HG03342 (cell line): Measurements from ENCODE around the gene ZBP1.

Experiments
- ATAC-seq: cut with Tn5 transposase; IDR thresholded peaks from one replicate; pipeline ENCODE4 v1.9.1; 2021; ENCODE audit warnings: mild to moderate bottlenecking, moderate library complexity; ENCODE audit not compliant: unreplicated experiment

ZBP1 gene, protein sequence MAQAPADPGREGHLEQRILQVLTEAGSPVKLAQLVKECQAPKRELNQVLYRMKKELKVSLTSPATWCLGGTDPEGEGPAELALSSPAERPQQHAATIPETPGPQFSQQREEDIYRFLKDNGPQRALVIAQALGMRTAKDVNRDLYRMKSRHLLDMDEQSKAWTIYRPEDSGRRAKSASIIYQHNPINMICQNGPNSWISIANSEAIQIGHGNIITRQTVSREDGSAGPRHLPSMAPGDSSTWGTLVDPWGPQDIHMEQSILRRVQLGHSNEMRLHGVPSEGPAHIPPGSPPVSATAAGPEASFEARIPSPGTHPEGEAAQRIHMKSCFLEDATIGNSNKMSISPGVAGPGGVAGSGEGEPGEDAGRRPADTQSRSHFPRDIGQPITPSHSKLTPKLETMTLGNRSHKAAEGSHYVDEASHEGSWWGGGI

DNA sequence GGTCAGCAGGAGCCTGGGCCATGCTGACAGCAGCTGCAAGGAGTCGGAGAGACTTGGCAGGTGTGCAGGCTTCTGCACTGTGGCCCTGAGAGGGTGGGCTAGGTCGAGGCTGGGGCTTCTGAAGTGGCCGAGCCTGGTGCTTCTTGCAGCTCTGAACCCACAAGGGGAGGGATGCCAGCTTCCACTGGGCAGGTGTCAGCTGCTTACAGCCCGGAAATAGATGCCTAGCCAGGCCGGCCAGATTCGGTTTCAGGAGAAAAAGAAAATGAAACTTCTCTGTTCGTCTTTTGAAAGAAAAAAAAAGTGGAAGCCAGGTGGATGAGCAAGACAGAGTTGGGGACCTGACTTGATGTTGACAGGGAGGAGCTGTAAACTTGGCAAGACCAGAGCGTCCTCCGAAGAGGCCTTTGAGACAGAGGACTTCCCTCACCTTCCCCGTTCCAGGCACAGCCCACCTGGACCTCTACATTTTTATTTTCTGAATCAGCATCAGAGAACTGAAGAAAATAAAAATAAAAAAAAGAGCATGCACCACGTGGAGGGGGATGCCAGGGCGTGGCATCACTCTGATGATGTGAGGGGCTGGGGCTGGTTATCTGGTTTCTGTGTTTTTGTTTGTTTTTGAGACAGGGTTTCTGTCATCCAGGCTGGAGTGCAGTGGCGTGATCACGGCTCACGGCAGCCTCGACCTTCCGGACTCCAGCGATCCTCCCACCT, at the start of gene ZBP1:
ZBP1 (minus strand) TSS at position 153 of the 717 bp plus-strand sequence; CDS start at position 22, 131 bp downstream.
- ATAC-seq = peak; percentile 40

DNA sequence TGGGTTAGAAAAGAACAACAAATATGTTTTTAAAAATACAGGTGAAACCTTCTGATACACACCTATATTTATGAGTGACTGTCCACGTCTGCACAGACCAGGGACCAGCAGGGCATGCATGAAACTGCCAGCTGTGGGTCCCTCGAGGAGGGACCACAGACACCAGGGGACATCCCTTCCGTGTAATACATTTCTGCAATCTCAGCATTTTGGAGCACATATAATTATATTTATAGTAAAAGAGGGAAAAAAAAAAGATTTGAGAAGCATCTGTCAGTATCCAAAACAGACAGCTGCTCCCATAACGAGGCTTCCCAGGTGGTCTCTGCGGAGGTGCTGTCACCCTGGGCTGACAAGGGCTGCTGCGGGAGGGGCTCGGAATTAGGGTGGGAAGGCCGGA, 49.4 kb upstream of the ZBP1 start:
- ATAC-seq = no peak

DNA sequence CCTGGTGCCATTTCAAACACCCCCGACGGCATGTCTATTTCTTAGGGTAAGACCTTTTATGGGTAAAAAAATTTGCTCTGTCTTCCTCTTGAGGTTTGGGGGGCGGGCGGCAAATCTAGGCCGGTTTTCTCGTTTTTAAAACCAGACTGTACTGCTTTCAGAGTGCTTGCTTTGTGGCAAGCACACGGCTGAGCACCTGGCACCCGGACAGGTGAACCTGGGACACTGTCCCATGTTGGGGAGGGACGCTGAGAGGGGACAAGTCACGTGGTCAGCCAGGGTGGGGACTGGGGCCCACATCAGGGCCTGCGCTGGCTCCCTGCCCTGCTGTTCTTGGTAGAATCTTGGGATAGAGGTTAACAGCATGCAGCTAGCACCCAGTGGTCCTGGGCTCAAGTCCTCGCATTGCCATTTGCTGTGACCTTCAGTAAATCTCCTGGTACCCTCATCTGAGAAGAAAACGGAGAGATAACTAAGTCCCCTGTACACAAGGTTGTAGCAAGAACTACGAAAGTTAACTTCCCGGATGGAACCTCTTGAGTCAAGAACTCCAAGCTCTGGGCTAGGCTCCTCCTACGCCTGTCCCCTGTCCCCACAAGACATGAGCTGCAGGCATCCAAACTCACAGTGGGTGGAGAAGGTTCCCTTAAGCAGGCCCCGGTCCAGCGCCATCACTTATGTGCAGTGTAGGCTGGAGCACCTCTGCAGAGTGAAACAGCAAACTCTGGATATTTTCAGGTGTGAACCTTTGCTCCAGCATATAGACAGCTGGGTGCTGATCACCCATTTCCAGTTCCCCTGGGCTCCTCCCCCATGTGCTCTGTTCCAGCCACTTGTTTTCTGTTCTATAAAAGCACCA, 47.9 kb upstream of the ZBP1 start:
- ATAC-seq = no peak

DNA sequence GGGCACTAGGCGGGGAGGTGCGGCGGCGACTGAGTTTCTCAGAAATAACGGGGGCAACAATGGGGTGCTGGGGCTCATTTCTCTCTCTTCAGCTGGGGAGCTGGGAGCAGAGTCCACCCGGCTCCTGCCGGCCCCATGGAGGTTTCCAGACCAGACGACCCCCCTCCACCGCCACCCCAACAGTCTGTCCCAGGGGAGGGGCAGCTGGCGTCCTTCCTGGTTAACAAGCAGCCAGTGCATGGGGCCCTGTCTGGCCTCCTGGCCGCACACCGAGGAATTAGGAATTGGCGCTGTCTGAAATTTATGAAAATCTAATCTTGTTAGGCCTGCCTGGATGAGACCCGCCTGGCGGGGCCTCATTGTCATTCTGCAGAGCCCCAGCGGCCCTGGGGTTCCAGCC, 47.2 kb upstream of the ZBP1 start:
- ATAC-seq = no peak

DNA sequence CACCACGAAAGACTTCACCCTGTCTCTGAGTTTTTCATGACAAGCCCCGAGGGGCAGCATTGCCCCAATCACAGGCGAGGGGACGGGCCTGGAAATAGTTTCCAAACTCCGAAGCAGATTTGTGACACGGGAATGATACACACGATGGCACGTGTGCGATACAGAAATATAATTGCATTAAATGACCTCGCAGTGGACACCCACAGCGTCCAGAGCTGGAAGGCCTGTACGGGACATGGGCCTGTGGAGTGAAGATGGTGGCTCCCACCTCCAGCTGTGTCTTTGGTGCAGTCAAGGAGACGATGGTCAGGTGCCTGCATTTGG, 46.6 kb upstream of the ZBP1 start:
- ATAC-seq = no peak

DNA sequence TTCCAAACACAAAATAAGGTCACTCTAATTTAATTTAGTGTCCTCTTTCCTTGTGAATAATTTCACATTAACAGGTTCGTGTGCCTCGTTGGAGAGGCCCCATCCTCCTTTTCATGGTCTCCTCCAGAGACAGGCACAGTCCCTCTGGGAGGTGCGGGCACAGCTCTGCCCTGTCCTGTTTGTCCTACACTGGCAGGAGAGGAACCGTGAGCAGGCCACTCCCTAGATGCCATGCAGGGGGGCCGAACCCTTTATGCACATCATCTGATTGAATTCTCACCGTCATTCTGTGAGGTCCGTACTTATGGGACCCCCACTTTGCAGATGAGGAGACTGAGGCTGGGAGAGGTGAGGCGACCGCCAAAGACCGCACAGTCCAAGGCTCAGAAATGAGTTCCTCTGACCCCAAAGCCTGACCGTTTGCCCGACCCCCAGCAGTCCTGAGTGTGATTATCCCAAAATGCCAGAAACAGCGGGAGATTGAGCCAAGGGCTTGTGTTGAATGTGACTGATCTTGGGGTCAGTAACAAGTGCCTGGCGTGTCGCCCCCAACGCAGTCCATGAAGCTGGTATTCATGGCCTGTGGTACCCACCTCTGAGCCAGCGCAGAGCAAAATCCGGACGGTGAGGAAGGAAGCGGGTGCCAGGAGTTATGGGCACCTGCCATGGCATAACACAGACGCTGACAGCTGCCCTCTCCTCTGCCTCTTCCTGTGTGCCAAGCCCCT, 46.0 kb upstream of the ZBP1 start:
- ATAC-seq = no peak

DNA sequence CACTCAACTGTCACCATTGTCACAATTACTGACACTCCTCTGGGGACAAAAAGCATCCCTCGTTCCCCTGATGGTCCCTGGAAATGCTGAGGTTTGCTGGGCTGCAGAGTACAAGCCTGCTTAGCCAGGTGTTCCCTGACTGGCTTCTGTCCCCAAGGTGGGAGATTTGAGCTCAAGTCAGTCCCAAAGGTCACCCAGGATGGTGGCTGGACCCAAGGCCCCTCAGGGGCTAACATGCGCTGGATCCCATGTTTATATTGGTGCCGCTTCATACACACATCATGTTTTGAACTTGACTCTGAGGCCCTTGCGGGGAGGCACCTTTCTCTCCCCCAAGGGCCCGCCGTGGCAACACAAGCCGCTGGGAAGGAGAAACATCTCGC, 45.4 kb upstream of the ZBP1 start:
- ATAC-seq = no peak

DNA sequence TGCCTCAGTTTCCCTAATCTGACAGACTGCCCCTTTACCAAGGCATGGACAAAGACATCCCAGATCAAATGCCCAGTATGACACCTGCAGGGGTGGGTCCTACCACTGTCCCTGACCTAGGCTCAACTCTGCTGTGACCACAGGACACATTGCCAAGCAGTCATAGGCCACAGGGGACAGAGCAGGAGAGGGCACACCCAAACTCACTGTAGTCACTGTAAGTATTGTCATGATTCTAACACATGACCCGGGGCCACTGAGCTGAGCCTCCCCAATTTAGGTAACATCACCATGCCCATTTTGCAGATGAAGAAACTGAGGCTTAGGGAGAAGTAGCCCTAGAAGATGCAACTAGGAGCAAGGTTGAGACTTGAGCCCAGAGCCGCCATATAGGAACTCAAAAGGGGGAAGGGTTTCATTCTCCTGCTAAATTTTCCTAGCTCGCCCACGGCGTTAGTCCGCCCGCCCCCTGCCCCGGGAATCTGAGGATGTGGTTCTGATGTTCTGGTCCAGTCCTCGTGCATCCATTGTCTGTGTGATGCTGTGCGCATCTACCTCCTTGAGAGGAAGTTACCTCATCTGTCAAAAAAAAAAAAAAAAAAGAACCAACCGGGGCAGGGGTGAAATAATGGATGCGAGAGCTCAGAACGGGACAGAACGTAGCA, 44.8 kb upstream of the ZBP1 start:
- ATAC-seq = no peak

DNA sequence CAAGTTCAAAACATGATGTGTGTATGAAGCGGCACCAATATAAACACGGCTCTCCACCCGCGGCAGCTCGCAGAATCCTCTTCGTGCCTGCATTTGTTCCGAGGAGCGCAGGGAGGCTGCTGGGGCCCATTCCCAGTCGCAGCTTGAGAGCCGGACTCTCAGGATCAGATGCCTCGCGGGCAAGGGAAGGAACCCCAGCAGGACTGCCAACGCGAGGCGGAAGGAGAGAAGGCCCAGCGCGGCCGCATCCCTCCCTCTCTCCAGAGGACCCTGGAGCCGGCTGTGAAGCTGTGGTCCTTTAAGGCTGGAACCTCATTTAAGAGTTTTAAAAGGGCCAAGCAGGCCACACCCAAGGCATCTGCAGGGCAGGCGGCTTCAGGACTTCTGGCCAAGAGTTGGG, 44.2 kb upstream of the ZBP1 start:
- ATAC-seq = no peak

DNA sequence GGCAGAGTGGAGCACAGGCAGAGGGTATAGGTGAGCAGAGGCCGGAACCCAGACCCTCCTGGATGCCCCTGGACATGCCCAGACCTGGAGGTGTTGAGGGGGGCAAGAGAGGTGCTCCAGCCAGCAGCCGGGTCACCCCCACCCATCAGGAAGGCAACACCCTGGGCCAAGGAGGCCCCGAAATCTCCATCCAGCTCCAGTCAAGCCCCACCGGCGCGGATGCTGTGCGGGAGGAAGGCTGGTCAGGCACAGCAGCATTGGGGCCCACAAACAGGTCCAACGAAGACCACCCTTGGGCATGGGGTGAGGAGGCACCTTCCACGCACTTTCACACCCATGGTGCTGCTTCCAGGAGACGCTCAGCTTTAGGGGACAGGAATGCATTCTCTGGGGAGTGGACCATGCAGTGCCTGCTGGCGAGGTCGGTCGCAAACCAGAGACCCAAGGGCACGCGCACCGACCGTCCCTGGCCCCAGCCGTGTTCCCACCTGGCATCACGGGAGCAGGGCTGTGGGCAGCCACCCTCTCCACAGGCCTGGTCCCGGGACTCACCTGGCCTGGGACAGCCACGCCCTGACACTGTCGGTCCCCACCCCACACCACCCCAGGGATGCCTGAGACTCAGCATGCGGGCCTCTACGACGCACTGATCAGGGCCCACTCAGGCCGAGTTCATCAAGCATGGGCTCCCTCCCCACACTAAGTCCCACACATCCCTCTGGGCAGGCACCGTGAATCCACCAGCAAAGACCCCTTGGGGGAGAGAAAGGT, 43.6 kb upstream of the ZBP1 start:
- ATAC-seq = no peak

DNA sequence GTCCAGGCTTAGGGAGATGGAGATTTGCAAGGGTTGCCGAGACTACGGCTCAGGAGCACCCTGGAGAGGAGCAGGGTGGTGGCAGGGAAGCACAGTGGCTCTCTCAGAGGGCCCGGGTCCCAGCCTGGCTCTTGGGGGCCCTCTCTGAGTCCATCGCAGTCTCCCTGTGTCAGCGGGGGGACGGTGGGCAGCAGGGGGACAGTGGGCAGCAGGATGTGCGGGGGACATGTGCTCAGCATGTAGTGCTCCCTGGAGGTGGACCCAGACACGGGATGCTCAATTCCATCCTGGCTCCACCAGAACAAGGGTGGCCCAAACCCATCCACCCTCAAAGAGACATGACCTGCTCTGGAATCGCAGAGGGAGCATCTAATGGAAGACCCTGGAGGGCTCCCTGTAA, 43.0 kb upstream of the ZBP1 start:
- ATAC-seq = no peak

DNA sequence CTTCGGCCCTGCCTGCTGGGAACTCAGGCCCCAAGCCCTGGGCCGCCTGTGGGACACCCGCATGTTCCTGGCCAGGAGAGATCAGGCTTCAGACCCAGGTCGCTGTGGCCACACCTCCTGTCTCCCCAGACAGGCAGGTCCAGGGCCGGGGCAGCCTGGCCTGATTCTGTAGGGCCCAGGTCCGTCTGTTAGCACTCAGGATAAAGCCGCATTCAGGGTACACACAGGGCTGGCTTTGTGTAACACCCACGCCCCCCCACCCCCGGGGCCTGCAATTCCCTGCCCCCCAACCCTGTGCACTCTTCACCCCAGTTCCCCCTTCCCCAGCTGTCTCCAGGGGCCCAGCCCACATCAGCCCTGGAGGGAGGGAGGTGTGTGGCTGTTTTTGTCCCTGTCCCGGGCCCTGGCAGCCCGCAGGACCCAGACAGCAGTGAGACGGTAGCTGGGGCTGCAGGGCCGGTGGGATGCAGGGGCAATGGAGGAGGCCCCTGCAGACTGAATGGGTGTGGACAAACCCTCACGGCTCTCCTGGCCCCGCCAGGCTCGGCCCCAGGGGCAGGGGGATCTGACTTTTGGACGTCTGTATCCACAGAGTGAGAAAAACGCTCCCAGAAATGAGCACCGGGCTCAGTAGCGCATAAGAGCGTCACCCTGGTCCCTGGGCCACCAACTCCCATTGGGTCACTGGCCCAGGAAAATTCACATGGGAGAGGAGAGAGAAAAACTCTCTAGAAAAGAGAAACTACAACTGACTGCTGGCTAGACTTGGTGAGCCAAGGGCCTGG, 42.4 kb upstream of the ZBP1 start:
- no peak for ATAC-seq

DNA sequence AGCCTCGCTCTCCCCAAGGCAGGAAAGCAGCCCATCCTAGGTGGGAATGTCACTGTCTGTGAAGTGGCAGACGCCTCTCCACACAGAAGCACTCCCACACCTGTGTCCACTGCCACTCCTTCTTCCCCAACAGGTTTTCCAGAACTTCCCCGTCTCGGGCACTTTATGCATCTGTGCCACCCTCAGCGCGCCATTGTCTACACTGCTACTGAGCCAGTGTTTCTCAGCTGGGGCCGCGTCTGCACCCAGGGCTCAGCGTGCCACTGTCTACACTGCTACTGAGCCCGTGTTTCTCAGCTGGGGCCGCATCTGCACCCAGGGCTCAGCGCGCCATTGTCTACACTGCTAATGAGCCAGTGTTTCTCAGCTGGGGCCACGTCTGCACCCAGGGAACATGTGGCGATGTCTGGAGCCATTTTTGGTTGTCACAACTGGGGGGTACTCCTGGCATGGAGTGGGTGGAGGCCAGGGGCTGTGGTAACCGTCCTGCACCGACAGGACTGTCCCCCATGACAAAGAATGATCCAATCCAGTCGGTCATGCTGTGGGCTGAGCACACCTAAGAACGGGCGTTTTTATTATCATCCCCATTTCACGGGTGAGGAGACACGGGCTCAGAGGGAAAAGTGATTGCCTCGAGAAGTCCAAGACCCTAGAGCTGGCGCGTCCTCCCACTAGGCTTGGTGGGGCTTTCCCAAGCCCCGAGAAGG, 41.7 kb upstream of the ZBP1 start:
- ATAC-seq = no peak

DNA sequence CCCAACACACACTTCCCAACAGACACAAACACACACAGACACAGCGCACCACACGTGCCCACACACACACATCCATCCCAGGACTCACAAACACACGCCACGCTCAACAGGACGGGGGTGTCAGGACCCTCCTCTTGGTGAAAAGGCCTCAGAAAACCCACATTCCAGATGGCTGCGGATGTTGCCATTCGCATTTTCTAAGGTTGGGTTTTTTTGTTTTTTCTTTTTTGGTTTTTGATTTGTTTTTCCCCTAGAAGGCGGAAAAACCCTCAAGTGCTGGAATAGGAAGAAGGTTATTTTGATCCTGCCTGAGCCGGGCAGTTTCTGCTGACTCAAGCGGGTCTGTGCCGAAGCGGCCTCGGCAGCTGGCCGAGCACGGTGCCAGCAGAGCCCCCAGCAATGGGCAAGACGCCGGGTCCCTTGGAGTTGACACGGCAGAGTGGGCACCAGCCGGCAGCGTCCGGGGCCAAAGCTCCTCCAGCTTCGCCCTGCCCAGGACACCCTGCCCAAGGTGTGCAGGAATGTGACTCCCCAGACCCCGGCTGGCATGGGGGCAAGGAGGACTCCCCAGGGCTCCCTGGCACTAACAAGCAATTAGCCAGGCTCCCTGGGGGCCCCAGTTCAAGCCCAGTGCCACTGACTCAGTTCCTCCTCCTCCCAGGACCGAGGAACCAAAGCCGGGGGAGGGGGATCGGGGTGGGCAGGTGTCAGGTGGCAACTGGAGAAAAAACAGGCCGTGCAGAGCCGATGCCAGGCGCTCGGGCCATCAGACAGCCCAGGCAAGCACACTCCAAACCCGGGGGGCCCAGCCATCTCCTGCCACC, 40.9 kb upstream of the ZBP1 start:
- ATAC-seq = no peak

DNA sequence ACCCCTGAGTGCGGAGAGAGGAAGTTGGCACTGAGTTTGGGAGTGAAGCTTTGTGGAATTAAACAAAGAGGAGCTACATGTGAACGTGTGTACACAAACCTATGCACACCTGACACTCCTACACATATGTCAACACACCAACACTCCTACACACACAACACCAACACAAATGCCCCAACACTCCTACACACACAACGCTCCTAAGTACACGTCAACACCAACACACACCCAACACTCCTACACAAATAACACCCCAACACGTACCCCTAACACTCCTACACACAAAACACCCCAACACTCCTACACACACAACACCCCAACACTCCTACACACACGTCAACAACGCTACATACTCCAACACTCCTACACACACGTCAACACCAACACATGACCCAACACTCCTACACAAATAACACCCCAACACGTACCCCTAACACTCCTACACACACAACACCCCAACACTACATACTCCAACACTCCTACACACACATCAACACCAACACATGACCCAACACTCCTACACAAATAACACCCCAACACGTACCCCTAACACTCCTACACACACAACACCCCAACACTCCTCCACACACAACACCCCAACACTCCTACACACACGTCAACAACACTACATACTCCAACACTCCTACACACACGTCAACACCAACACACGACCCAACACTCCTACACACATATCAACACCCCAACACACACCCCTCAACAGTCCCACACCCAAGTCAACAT, 40.1 kb upstream of the ZBP1 start:
- no peak for ATAC-seq

DNA sequence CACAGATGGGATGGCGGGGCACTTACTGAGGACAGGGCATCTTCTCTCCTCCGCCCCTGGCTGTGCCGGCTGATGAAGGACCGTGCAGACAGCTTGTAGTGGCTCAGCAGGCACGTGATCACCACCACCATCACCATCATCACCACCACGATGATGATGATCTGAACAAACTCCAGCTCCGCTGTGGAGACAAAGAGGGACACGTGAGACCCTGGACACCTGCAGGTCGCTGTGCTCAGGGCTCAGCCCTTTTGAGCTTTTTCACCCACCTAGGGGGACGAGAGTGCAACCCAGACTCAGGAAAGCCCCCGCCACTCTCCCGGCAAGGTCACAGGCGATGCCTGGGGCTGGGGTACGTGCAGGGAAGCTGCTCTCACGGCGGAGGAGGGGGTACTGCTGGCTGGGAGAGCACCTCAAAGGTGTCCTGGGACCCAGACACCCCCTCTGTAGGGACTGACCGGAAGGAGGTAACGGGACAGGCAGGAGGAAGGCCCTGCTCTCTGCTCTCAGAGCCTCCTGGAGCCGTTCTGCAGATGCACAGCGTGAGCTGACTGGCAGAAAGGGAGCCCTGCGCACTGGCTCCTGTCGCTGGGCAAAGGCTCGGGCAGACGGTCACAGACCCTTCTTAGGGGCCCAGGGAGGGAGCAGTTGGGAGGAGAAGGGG, 39.4 kb upstream of the ZBP1 start:
- no peak for ATAC-seq
